HuH-7.5 (cell line): Measurements from ENCODE around the gene HSD17B7.
"Not testable (repeated sequence)": the region's sequence is repeated elsewhere in the genome, so short reads cannot be mapped to it uniquely, and the experiment has no call there.

ENCODE experiments used
- DNase-seq: peaks from one replicate; pipeline ENCODE4 v3.0.0; 2011; ENCODE audit warnings: low spot score

HSD17B7 gene, protein sequence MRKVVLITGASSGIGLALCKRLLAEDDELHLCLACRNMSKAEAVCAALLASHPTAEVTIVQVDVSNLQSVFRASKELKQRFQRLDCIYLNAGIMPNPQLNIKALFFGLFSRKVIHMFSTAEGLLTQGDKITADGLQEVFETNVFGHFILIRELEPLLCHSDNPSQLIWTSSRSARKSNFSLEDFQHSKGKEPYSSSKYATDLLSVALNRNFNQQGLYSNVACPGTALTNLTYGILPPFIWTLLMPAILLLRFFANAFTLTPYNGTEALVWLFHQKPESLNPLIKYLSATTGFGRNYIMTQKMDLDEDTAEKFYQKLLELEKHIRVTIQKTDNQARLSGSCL

DNA sequence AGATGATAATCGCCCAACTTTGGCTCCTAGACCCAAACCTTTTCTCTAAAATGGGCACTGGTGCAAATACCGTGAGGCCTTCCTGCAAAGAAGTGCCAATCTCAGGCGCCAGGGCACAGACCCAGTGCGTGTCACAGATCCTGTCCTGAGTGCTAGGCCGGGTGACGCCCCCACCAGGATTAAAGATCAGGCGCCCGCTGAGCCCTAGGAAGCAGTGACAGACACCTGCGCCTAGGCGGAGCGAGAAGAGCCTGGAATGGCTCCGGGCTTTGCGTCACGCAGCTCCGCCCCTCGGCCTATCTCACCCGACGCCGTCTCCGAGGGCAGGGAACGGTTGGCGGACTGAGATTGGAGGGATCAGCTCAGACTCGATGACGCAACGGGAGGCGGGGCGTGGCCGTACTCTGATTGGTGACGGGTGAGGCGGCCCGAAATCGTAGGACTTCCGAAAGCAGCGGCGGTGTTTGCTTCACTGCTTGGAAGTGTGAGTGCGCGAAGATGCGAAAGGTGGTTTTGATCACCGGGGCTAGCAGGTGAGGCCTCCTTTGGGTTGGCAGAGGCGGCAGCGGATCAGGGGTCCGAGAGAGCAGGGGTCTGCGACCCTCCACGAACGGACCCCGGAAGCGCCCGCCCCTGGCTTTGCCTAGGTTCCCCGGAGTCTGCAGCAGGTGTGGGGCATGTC, at the start of gene HSD17B7:
TSS of gene HSD17B7 (plus strand) at position 400 of the 682 bp plus-strand sequence. CDS start at position 499, 99 bp downstream.
- DNase-seq: not testable (repeated sequence)

DNA sequence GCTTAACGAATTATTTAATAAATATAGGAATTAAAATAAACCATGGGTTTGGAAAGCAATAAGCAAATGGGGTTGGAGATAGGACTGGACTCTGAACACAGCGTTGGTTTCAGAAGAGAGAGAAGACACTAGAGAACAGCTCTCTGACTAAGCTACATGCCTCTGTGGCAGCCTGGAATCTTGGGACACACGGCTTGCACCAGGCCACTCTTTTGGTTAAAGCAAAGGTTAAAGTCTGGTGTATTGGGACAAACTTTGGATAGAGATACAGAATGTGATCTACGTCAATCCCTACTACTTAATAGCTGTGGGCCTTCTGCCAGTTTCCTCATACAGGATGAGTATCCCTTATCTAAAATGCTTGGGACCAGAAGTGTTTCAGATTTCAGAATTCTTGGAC, 49.7 kb upstream of the HSD17B7 start:
- no peak for DNase-seq

DNA sequence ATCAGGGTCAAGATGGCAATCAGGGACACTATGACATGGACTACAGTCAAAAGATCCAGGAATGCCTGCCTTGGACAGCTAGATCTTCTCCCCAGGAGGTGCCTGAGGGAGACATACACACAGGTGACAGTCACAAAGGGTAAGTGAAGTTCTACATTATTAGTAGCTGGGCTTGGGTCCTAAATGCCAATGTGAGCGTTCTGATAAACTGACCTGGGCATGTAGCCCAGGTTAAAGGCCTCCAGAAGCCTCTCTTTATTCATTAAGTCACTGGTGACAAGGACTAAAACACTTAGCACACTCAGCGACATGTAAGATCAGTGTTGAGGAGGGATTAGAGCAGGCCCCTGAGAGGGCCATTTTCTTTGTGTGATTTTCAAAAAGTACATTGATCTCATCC, 48.9 kb upstream of the HSD17B7 start:
- DNase-seq: no peak

DNA sequence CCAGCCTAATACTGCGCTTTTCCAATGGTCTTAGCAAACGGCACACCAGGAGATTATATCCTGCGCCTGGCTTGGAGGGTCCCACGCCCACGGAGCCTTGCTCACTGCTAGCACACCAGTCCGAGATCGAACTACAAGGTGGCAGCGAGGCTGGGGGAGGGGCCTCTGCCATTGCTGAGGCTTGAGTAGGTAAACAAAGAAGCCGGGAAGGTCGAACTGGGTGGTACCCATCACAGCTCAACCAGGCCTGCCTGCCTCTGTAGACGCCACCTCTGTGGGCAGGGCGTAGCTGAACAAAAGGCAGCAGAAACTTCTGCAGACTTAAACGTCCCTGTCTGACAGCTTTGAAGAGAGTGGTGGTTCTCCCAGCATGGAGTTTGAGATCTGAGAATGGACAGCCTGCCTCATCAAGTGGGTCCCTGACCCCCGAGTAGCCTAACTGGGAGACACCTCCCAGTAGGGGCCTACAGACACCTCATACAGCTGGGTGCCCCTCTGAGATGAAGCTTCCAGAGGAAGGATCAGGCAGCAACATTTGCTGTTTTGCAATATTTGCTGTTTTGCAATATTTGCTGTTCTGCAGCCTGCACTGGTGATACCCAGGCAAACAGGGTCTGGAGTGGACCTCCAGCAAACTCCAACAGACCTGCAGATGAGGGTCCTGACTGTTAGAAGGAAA, 44.1 kb upstream of the HSD17B7 start:
- not testable (repeated sequence) for DNase-seq

DNA sequence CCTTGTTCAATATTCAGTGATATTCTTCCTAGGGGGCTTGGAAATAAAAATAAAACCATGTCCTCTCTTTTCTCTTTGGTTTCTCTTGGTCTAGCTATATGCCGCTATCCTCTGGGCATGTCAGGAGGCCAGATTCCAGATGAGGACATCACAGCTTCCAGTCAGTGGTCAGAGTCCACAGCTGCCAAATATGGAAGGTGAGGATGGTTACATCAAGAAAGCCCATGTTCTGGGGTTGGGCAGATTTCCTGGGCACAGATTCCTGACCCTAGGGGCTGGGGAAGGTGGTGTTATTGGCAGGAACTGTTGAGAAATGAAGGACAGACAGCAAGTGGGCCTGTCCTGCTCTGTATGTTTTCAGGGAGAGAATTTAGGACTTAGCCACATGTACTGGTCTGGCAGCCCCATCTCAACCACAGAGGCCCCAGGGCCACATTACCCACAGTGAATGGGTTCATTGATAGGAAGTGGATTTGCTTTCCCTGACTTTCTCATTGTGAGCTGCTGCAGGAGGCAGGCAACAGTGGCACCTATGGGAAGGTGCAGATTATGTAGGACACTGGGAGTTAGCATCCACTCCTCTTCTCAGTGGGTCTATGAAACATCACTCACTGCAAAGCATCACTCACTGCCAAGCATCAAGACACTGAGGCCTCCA, 37.4 kb upstream of the HSD17B7 start:
- no peak for DNase-seq

DNA sequence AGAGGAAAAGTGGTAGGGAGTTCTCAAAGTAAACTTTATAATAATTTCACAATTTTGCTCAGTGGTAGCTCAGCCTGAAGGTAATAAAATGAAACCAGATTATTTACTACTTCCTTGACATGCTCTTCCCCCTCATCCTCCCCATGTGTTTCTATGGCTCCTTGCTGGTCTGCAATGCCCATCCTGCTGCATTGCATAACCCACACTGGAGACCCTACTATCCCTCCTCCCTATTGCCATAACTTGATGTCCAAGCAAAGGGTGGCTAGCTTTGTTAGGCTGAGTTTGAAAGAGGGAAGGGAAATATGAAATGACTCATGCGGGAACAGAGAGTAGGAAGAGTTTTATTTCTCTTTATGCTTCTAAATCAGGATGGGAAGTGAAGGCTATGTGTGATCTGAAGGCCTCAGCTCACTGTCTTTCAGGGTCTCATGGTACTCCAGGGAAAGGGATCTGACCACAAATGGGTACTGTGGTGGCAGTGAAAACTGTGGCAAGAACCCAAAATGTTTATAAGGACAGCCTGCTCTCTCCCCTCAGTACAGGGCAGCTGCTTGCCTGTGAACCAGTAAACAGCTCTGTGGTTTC, 36.4 kb upstream of the HSD17B7 start:
- no peak for DNase-seq

DNA sequence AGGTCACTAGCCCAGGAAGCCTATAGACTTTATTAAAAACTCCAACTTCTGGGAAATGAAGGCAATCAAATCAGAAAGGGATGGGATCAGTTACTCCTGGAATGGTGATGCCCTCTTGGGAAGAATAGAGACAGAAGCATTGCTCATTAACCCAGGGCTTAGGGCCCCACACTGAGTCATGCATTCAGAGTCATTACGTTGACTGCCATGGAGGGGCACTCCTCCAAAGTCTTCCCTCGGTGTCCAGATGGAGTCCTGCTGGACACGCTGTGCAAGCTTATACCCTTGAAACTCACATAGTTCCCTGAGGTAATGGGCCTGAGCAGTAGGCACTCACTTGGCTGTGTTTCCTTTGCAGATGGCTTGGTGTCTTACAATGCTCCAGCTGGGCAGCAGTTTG, 35.2 kb upstream of the HSD17B7 start:
- DNase-seq: no peak

DNA sequence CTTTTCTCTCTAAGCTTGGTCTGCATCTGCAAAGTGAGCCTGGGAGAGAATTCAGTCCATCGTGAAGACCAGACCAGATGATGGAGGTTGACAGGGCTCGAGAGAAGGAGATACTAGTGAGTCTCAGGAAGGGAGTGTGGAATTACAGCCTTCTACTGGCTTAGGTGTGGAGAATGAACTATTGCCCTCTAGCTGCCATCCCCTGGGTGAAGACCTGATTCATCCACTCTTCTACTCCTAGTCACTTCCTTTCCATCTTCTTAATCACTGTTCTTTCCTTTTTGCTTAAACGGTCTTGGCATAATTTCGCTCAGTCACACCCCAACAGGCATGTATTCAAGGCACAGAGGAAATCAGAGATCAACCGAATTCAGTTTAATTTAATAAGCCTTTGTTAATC, 34.0 kb upstream of the HSD17B7 start:
- DNase-seq: no peak

DNA sequence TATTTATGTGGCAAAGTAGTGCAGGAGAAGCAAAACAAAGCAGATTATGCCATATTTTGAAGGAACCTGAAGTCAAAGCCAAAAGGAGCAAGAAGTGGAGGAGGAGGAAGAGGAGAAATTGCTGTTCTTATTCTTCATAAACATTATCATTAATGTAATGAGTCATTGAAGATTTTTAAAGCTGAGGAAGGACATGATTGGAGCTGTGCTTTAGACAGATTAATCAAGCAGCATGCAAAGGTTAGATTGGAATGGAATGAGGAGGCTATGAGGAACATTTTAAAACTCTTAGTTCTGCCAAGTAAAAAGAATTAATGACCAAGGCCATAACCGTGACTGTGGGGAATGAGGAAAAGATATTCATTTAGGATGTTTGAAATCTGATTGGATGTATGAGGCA, 33.0 kb upstream of the HSD17B7 start:
- DNase-seq: no peak

DNA sequence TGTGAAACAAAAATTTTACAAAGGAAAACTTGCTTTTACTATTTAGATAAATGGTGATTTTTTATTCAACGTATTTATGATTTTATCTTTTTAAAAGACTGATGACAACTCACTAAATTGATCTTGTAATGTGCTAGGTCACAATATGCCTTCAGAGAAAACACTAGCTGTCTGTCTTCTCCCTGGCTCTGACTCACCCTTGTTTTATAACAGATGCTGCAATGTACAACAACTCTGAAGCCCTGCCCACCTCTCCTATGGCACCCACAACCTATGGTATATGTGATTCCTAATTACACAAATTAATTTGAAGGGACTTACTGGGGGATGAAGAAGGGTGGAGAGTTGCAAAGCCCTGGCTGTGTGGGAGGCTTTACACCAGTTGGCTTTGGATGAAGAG, 24.7 kb upstream of the HSD17B7 start:
- no peak for DNase-seq

DNA sequence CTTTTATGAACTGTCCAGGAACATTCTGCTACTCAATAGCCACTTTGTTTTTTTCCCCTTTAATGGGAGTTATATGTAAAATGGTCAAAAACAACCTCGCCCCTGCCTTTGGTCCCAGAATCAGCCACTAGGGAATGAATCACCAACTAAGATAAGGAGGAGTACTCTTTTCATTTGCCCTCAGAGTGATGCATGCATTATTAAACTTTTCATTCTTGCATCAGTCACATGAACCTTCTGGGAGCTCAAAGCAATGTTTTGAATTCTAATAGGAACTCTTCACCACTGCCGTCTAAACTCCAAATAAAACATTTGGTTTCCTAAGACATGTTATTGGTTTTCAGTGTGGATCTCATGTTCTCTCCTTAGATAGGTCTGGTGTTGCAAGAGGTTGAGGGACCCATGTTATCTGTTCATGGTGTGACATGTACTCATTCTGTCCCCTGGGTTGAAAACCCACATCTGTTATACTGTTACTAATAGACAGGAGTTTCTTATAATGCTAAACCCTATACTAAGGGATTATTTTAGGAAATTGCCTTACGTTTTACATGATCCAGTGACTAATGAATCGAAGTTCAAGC, 17.8 kb upstream of the HSD17B7 start:
- DNase-seq: no peak

DNA sequence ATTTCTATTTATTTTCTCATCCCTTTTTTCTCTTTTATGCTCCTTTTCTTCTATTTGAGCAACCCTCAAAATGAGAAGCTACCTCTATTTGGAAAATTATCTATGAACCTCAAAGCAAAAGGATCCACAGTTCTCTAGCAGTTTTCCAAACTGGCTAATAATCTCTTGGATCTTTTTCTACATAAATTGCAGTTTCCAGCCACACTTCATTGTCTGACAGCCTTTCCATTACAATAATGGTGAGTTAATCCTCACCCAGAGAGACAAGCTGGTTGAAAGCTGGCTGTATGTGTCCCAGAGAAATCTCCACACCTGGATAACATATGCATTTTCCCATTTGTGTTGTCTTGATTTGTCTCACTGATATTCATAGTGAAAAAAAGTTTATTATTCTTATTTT, 16.5 kb upstream of the HSD17B7 start:
- DNase-seq: no peak

DNA sequence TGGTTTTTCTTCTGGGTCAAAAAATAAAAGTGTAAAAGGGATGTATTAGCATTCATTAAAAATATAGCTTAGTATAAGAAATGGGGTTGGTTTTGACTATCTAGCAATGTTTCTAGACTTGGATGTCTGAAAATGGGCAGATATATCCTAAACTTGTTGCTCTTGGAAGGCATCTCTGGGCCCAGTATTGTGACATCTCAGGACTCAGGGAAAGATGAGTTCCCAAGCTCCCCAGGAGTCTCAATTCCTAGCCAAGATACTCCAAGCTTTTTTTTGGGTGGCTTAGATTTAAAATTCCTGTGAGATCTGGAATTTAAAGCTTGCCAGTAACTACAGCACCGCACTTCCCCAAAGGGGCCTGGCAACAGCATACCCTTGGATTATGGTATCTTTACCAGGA, 11.5 kb upstream of the HSD17B7 start:
- no peak for DNase-seq

DNA sequence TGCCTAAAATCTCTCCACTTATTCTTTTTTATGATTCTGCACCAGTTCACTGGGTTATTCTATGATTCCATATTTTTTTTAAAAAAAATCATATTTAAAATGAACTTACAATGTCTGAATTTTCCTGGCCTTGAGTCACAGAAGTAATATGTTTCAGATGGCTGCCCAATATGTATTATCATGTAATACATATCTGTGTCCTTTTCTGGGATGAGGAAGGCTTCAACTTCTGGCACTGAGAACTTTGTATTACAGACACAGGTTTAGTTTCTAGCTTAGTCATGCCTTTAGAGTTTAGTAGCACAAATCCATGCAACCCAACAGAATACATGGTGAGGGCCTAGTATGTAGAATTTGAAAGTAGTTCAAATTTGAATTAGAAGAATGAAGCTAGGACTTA, 7.8 kb upstream of the HSD17B7 start:
- no peak for DNase-seq

DNA sequence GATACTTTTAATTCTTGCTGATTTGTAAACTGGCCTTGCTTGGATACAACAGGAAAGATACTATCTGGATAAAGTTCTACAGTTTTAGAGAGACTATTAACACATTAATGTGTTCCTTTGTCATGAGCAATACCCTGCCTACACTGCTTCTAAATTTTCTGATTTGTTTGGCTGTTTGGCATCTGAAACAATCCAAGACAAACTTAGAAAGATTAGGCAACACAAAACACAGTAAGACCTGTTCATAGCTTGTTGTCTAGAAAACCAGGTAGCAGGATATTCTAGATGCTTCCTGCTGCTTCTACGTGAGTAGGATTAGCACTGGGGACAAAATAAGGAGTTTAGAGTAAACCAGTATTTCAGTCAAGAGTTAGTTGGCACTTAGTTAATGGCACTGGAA, 5.6 kb upstream of the HSD17B7 start:
- DNase-seq: not testable (repeated sequence)

DNA sequence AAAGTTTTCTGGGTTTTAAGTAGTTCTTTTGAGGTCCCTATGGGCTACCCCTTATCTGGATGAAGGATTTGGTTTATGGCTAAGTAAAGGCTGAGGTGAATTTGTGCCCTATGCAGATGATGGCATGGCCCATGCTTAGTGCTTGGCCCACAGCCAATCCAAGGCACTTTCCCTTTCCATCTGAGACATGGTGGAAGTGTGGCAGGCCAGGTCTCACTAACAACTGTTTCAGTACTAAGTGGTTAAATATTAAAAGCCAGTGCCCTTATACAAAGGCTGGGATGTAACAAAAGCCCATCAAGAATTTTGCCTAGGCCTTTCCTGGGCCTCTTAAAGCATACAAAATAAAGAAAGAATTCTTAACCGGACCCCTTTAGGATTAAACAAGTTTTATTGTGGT, 1.7 kb upstream of the HSD17B7 start:
- not testable (repeated sequence) for DNase-seq

DNA sequence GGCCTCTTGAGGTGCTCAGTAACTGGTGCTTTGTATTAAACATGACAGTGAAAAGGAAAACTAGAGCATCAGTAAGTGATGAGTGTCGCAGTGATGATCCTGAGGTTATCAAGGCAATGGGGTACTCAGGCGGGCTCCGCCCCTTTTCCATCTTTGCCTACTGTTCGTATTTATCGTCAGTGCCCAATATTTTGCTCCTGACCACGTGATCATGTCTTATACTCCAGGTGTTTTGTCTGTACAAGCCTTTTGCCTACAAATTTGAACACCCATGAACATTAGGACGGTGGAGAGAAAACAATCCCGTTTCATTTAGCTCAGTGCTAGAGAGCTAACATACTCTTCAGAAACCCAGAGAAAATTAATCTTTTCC, 469 bp downstream of the HSD17B7 start:
- DNase-seq: not testable (repeated sequence)

DNA sequence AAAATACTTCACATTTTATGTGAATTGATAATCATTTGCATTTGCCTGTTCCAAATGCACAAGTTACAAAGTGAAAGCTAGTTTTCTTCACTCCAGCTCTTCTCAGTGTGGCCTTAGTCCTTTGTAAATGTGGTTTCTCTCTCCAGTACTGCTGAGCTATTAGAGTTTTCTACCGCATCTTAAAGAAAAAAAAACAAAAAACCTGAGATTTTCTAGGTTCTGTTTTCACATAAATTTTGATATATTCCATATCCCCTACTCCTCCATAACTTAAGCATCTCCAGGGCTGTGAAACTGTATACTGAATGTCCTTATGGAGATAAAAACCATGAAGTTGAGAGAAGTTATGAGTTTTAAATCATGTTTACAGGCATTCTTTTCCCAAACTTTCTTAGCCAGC, 3.8 kb downstream of the HSD17B7 start:
- DNase-seq: not testable (repeated sequence)

DNA sequence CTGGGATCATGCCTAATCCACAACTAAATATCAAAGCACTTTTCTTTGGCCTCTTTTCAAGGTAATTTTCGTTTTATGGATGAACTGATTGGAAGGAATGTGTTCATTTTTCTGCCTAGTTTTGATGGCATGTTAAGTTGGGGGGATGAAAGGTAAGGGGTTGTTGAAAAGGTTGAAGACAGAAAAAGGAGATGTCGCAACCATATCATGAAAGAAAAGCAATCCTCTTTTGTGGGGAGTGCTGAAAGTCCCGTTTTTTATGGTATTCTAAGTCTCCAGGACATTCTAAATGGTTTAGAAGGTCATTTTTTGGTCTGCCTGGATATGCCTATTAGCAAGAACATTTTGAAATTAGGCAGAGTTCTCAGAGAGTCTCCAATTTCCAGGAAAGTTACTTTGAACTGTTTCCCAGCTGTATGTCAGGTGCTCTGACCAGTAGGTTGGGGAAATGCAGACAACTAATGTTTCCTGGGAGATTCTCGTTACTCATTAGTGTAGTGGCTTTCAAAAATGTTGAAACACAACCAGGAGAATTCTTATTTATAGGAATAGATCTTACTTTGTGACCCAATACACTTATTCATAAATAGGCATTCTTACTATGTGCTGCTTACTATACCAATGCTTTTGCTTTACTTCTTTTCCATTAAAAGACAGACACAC, 6.2 kb downstream of the HSD17B7 start:
- DNase-seq: not testable (repeated sequence)

DNA sequence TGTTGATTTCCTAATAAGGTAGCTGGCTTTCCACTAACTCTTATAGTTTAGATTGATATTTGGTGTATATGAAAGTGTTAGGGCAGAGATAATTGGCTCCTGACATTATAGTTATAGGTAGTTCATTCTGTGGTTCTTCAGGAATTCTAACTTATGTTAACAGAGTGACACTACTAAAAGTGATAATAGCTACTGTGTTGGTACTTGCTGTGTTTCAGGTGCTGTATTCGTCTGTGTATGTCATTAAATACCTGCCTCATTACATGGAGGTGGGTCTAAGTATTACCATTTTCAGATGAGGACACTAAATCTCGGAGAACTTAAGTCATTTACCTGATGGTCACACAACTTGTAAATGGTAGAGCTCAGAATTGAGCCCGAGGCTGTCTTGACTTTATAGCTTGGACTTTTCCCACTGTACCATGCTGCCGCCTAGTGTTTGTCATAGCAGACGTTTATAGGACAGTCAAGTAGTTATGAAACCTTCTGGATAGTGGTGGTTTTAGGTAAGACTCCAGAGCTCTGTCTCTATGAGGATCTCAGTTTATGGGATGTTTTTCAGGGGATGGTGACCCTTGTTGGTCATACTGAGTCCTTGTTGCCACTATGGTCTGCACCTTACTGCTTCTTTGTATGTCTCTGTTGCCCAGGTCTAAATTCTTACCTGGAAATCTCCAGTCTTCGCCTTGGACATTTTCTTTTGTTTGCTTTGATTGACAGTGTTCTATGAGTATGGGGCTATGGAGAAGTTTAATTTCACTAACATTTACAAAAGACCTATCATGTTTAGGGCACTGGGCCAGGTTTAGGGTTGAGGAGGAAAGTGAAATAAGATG, 9.7 kb downstream of the HSD17B7 start:
- DNase-seq: not testable (repeated sequence)
